Keratinocyte (primary cell): ENCODE results near the gene CD8B. TPM values are rescaled to one million over a fixed set of nuclear protein-coding genes. Genes with fewer than 3 reads are reported as not detected.
"Not testable (repeated sequence)": the region's sequence is repeated elsewhere in the genome, so short reads cannot be mapped to it uniquely, and the experiment has no call there.

Source experiments
- DNase-seq: peaks from one replicate; pipeline ENCODE4 v3.0.0-alpha.2; 2011; ENCODE audit warnings: low read depth, missing footprints, low spot score
- FAIRE-seq: peaks from 2 replicates; lab custom pipeline; 2011; peaks lifted over from hg19 to GRCh38; lab: Jason Lieb, UNC
- H2AFZ ChIP-seq: 2 replicates; pipeline ENCODE4 v1.6.0; 2012; ENCODE audit warnings: low read length, control low read depth, inconsistent platforms; ENCODE audit not compliant: control insufficient read depth
- H3K27ac ChIP-seq: 2 replicates; pipeline ENCODE4 v1.5.1; 2011; ENCODE audit warnings: low read length; ENCODE audit not compliant: control insufficient read depth, insufficient read depth
- H3K27me3 ChIP-seq: 3 replicates; pipeline ENCODE4 v1.6.0; 2011; ENCODE audit warnings: low read length; ENCODE audit not compliant: control insufficient read depth, insufficient read depth; ENCODE audit errors: extremely low read depth
- H3K36me3 ChIP-seq, 2 experiments: 2 replicates in 1 of 2; 3 replicates in 1 of 2; pipeline ENCODE4 v1.5.1; 2011; ENCODE audit warnings: low read length in 2 of 2, mild to moderate bottlenecking in 1 of 2; ENCODE audit not compliant: control insufficient read depth in 2 of 2, insufficient read depth in 2 of 2; ENCODE audit errors: extremely low read depth in 1 of 2
- H3K4me1 ChIP-seq: 3 replicates; pipeline ENCODE4 v1.5.1; 2011; ENCODE audit warnings: low read length; ENCODE audit not compliant: control insufficient read depth, insufficient read depth; ENCODE audit errors: extremely low read depth
- H3K4me2 ChIP-seq: 3 replicates; pipeline ENCODE4 v1.6.0; 2011; ENCODE audit warnings: low read depth, low read length; ENCODE audit not compliant: control insufficient read depth, insufficient read depth; ENCODE audit errors: extremely low read depth
- H3K4me3 ChIP-seq, 3 experiments: fragments of 200-600 bp in 1 of 3; sonication (generic) in 1 of 3; 2 replicates in 2 of 3; 3 replicates in 1 of 3; pipeline ENCODE4 v1.5.1; 2011 to 2016; ENCODE audit warnings: low read length in 3 of 3, mild to moderate bottlenecking in 3 of 3, control low read depth in 2 of 3, inconsistent platforms in 1 of 3, low read depth in 1 of 3, mixed read lengths in 1 of 3, mixed run types in 1 of 3, moderate library complexity in 1 of 3; ENCODE audit not compliant: control insufficient read depth in 2 of 3, insufficient read depth in 2 of 3; ENCODE audit errors: extremely low read depth in 1 of 3
- H3K79me2 ChIP-seq: 2 replicates; pipeline ENCODE4 v1.6.0; 2012; ENCODE audit warnings: low read length; ENCODE audit not compliant: control insufficient read depth, insufficient read depth
- H3K9ac ChIP-seq: 3 replicates; pipeline ENCODE4 v1.6.0; 2011; ENCODE audit warnings: low read length; ENCODE audit not compliant: control insufficient read depth, insufficient read depth; ENCODE audit errors: extremely low read depth
- H3K9me1 ChIP-seq: 3 replicates; pipeline ENCODE4 v1.6.0; 2011; ENCODE audit warnings: low read length; ENCODE audit not compliant: control insufficient read depth, insufficient read depth; ENCODE audit errors: extremely low read depth
- H3K9me3 ChIP-seq: 2 replicates; pipeline ENCODE4 v1.5.1; 2012; ENCODE audit warnings: low read depth, low read length; ENCODE audit not compliant: control insufficient read depth
- H4K20me1 ChIP-seq: 3 replicates; pipeline ENCODE4 v1.6.0; 2011; ENCODE audit warnings: low read length; ENCODE audit not compliant: control insufficient read depth, insufficient read depth; ENCODE audit errors: extremely low read depth
- dilution Hi-C: fragments of 300-500 bp; cut with MboI; formaldehyde crosslinking; loops from one replicate; pipeline ENCODE4 v1.7.0; 2020; ENCODE audit warnings: low sequenced_read_pairs; ENCODE audit not compliant: extremely low pct_ligation_motif_present
- polyA minus RNA-seq, 3 experiments: library from RNA; depleted of rRNA, polyadenylated mRNA; stranded (reverse); fragments of >200 nt; gene quantifications; 1 replicate in 1 of 3; 2 replicates in 1 of 3; 3 replicates in 1 of 3; pipeline ENCODE4 v1.2.3, GENCODE V29; 2011
- polyA plus RNA-seq, 5 experiments: library from polyadenylated mRNA; depleted of rRNA in 3 of 5; stranded (reverse) in 3 of 5; stranded (forward) in 1 of 5; unstranded in 1 of 5; fragments of >200 nt; gene quantifications; 1 replicate in 1 of 5; 2 replicates in 3 of 5; 3 replicates in 1 of 5; pipeline versions ENCODE4 v1.2.1 to v1.2.3, GENCODE V29; 2011 to 2012; ENCODE audit warnings: missing spikeins in 2 of 5, low read depth in 1 of 5, low replicate concordance in 1 of 5

Gene CD8B
- polyA plus RNA-seq = not detected in 3 replicates
- not detected for polyA plus RNA-seq (2011; ENCODE audit: low read depth)
- polyA plus RNA-seq (2011; cell fraction: cytosol; rRNA removed) = not detected in 2 replicates
- polyA plus RNA-seq (2011; cell fraction: nucleus; rRNA removed) = not detected in 2 replicates
- polyA plus RNA-seq (2012; ENCODE audit: low replicate concordance) = not detected in 2 replicates
- not detected in 3 replicates for polyA minus RNA-seq
- polyA minus RNA-seq (2011; cell fraction: cytosol; rRNA and poly(A)+ RNA removed) = not detected
- polyA minus RNA-seq (2011; cell fraction: nucleus; rRNA and poly(A)+ RNA removed) = not detected in 2 replicates

- H2AFZ ChIP-seq, H3K9me3 ChIP-seq, H4K20me1 ChIP-seq, H3K9me1 ChIP-seq, FAIRE-seq, dilution Hi-C loops, H3K27me3 ChIP-seq, H3K9ac ChIP-seq, H3K79me2 ChIP-seq, DNase-seq, H3K4me1 ChIP-seq, H3K27ac ChIP-seq, H3K4me3 ChIP-seq, H3K36me3 ChIP-seq, H3K4me2 ChIP-seq: not testable (repeated sequence)
These were observed at the start of gene CD8B for GRCh38 chr2:86861628-86862379. Gene CD8B (minus strand): TSS chr2:86861886. CDS start chr2:86861865, 21 bp downstream.

GRCh38 chr2:86905868-86906267 is 44.2 kb upstream of the CD8B start:
- H3K9me3 ChIP-seq, H2AFZ ChIP-seq, H3K27ac ChIP-seq, H3K4me2 ChIP-seq, H3K79me2 ChIP-seq, H3K4me1 ChIP-seq, H3K9me1 ChIP-seq, H3K4me3 ChIP-seq, H3K9ac ChIP-seq, H3K27me3 ChIP-seq, FAIRE-seq, dilution Hi-C loops, H3K36me3 ChIP-seq, DNase-seq, H4K20me1 ChIP-seq: not testable (repeated sequence)

GRCh38 chr2:86900687-86901086 is 39.0 kb upstream of the CD8B start:
- H3K9me3 ChIP-seq, H3K4me3 ChIP-seq, H3K27me3 ChIP-seq, DNase-seq, H3K4me1 ChIP-seq, dilution Hi-C loops, H3K9me1 ChIP-seq, H3K79me2 ChIP-seq, H3K9ac ChIP-seq, FAIRE-seq, H3K27ac ChIP-seq, H3K4me2 ChIP-seq, H3K36me3 ChIP-seq, H4K20me1 ChIP-seq, H2AFZ ChIP-seq: not testable (repeated sequence)

- H3K27me3 ChIP-seq, H3K79me2 ChIP-seq, H3K27ac ChIP-seq, H3K9me3 ChIP-seq, FAIRE-seq, DNase-seq, H3K4me3 ChIP-seq, H3K9me1 ChIP-seq, dilution Hi-C loops, H2AFZ ChIP-seq, H3K9ac ChIP-seq, H3K4me2 ChIP-seq, H4K20me1 ChIP-seq, H3K4me1 ChIP-seq, H3K36me3 ChIP-seq: not testable (repeated sequence)
These were observed 24.3 kb upstream of the CD8B start for GRCh38 chr2:86886026-86886425.

GRCh38 chr2:86882865-86883264 is 21.2 kb upstream of the CD8B start:
- H3K4me2 ChIP-seq, H3K9ac ChIP-seq, H3K27ac ChIP-seq, FAIRE-seq, H3K27me3 ChIP-seq, H3K9me3 ChIP-seq, H3K4me3 ChIP-seq, DNase-seq, H2AFZ ChIP-seq, H3K9me1 ChIP-seq, H3K4me1 ChIP-seq, dilution Hi-C loops, H3K79me2 ChIP-seq, H4K20me1 ChIP-seq, H3K36me3 ChIP-seq: not testable (repeated sequence)
